Esophagus muscularis mucosa (tissue), 4 donors: Measurements from ENCODE around the gene APOBEC3A. TPM values are rescaled to one million over a fixed set of nuclear protein-coding genes. Genes with fewer than 3 reads are reported as not detected.
"Not testable (repeated sequence)": the region's sequence is repeated elsewhere in the genome, so short reads cannot be mapped to it uniquely, and the experiment has no call there.

Experiments used
- DNase-seq: peaks from one replicate; pipeline ENCODE4 v3.0.0-alpha.2; 2017; ENCODE audit errors: extremely low spot score
- H3K27ac ChIP-seq, 4 donors: fragments of 200-600 bp; sonication (generic); replicated peaks in 1 of 4; 1 replicate in 3 of 4; 2 replicates in 1 of 4; pipeline ENCODE4 v1.5.1; 2016 to 2019; ENCODE audit warnings: mild to moderate bottlenecking in 1 of 4
- H3K27me3 ChIP-seq, 4 donors: fragments of 200-600 bp; sonication (generic); one replicate each; pipeline versions ENCODE4 v1.5.1 to v1.6.0; 2016 to 2019
- H3K36me3 ChIP-seq, 4 donors: fragments of 200-600 bp; sonication (generic); one replicate each; pipeline ENCODE4 v1.5.1; 2016 to 2019
- H3K4me1 ChIP-seq, 4 donors: fragments of 200-600 bp; sonication (generic); one replicate each; pipeline ENCODE4 v1.5.1; 2016 to 2019
- H3K4me3 ChIP-seq, 4 donors: fragments of 200-600 bp; sonication (generic); 1 replicate in 2 of 4; 2 replicates in 2 of 4; pipeline ENCODE4 v1.5.1; 2016 to 2019; ENCODE audit warnings: mild to moderate bottlenecking in 4 of 4, moderate library complexity in 1 of 4
- H3K9me3 ChIP-seq, 4 donors: fragments of 200-600 bp; sonication (generic); 1 replicate in 3 of 4; 2 replicates in 1 of 4; pipeline ENCODE4 v1.5.1; 2016 to 2019
- EP300 ChIP-seq: sonication (generic); formaldehyde crosslinking; IDR thresholded peaks from one replicate; pipeline ENCODE4 v1.6.1; 2017; ENCODE audit warnings: antibody characterized with exemption
- POLR2A ChIP-seq: fragments of 450-650 bp; IDR thresholded peaks from one replicate; pipeline ENCODE4 v1.6.1; 2017; ENCODE audit warnings: antibody characterized with exemption, moderate library complexity, mild to moderate bottlenecking, low read depth
- POLR2AphosphoS5 ChIP-seq, 2 donors: sonication (generic); formaldehyde crosslinking; IDR thresholded peaks; one replicate each; pipeline ENCODE4 v1.6.1; 2017; ENCODE audit warnings: antibody characterized with exemption in 2 of 2
- WGBS: methylation state at CpG from one replicate; pipeline ENCODE4 v1.1.5; 2018; 5-methylcytosine and 5-hydroxymethylcytosine counted together
- intact Hi-C: fragments of 100-400 bp; cut with DNase I; formaldehyde crosslinking; loops from one replicate; pipeline ENCODE4 v1.15.1; 2023
- total RNA-seq, 4 donors: library from RNA; depleted of rRNA; stranded (reverse); fragments of >200 nt; gene quantifications; one replicate each; pipeline versions ENCODE4 v1.1.0 to v1.2.1, GENCODE V29; 2016
- TF ChIP-seq, protein P1 (sequence below), 3 experiments: fragments of 200-600 bp in 2 of 3; fragments of 450-650 bp in 1 of 3; sonication (generic) in 2 of 3; IDR thresholded peaks; one replicate each; pipeline ENCODE4 v1.5.1; 2017 to 2019; ENCODE audit warnings: antibody characterized with exemption in 3 of 3, mild to moderate bottlenecking in 2 of 3, moderate library complexity in 1 of 3

Gene APOBEC3A
- total RNA-seq, 4 donors from 2014 or later: 0.58 to 8.0 TPM; not detected in 2

DNA sequence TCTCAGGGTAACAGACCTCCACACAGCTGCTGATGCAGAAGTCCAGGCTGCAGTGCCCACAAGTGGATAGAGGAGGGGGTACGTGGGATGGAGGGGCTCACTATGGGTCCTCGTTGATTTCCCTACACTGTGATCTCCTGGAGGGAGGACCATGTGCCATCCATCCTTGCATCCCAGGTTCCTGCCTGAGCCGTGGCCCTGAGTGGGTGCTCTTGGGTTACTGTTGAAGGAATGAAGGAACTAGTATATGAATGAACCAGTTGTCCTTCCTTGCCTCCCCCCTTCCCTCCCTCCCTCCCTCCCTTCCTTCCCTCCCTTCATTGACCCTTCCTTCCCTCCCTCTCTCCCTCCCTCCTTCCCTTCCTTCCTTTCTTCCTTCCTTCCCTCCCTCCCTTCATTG is 40.1 kb downstream of the APOBEC3A start:
- Histone ChIP-seq H3K27ac (no peak overlapping the region), H3K4me3 (no peak overlapping the region), H3K9me3 (no peaks in the 10 kb centered on the region), H3K36me3 (no peaks in the 10 kb centered on the region), H3K27me3 (peaks cover 0 to 30% (median 0%) of the 10 kb centered on the region in 4 donors), H3K4me1 (no peaks in the 10 kb centered on the region)
- 98% methylated on average over 3 of the region's 3 CpGs for WGBS
- TF ChIP-seq POLR2AphosphoS5 (IDR thresholded peaks at IDR 0.05) (no peak), EP300 (no peak), POLR2A (no peak)
- TF ChIP-seq, protein P1, sequence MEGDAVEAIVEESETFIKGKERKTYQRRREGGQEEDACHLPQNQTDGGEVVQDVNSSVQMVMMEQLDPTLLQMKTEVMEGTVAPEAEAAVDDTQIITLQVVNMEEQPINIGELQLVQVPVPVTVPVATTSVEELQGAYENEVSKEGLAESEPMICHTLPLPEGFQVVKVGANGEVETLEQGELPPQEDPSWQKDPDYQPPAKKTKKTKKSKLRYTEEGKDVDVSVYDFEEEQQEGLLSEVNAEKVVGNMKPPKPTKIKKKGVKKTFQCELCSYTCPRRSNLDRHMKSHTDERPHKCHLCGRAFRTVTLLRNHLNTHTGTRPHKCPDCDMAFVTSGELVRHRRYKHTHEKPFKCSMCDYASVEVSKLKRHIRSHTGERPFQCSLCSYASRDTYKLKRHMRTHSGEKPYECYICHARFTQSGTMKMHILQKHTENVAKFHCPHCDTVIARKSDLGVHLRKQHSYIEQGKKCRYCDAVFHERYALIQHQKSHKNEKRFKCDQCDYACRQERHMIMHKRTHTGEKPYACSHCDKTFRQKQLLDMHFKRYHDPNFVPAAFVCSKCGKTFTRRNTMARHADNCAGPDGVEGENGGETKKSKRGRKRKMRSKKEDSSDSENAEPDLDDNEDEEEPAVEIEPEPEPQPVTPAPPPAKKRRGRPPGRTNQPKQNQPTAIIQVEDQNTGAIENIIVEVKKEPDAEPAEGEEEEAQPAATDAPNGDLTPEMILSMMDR (IDR thresholded peaks at IDR 0.05): no peak
- intact Hi-C loops: no loop called here
- no peak for DNase-seq

DNA sequence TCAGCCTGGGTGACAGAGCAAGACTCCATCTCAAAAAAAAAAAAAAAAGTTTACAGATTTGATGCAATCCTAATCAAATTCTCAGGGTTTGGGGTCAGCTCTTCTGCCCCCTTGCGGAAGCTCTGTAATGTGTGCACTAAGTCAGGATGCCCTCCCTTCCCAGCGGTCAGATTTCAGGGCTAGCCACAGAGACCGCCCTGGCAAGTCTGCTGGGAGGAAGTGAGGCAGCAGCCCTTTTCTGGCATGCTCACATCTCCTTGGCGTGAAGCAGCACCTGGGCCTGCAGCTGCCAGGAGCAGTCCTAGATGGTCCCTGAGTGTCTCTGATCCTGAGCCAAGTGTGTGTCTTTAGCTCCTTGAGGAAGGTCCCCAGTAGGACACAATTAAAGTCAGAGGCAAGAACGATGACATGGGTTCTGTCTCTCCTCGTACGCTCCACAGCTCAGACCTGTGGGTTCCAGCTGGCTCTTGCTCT is 45.8 kb downstream of the APOBEC3A start:
- WGBS: 17% methylated on average over 6 of the region's 7 CpGs
- Histone ChIP-seq H3K4me3 (no peak overlapping the region), H3K36me3 (no peaks in the 10 kb centered on the region), H3K27ac (peak overlapping the region in 1 of 4 donors; percentile 30), H3K9me3 (no peaks in the 10 kb centered on the region), H3K27me3 (no peaks in the 10 kb centered on the region), H3K4me1 (peaks cover 0 to 9% (median 8%) of the 10 kb centered on the region in 4 donors)
- TF ChIP-seq EP300: no peak
- TF ChIP-seq, protein P1 (IDR thresholded peaks at IDR 0.05): peak; percentile 75 to 86 (median 83)
- peak in 1 of 2 donors; percentile 63 for TF ChIP-seq POLR2AphosphoS5 (IDR thresholded peaks at IDR 0.05)
- intact Hi-C loops: loop anchor here (2.0 kb wide), 1 partner anchor 136 kb away; no protein-coding TSS in a partner anchor
- DNase-seq: peak; percentile 94

DNA sequence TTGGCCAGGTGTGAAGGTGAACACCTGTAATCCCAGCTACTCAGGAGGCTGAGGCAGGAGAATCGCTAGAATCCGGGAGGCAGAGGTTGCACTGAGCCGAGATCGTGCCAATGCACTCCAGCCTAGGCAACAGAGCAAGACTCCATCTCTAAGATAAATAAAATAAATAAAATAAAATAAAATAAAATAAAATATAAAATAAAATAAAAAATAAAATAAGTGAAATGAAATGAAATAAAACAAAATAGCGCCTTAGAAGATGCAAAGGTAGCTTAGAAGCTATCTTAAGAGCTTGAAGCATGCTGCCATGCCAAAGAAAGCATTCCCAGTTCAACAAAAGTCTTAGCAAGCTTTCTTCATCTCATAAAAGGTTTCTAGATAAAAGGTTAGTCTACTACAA is 49.8 kb downstream of the APOBEC3A start:
- Histone ChIP-seq H3K4me3 (no peak overlapping the region), H3K27me3 (no peaks in the 10 kb centered on the region), H3K36me3 (no peaks in the 10 kb centered on the region), H3K9me3 (no peaks in the 10 kb centered on the region), H3K4me1 (peaks cover 0 to 9% (median 8%) of the 10 kb centered on the region in 4 donors), H3K27ac (no peak overlapping the region)
- intact Hi-C loops: no loop called here
- TF ChIP-seq POLR2AphosphoS5 (IDR thresholded peaks at IDR 0.05) (no peak), POLR2A (no peak), EP300 (no peak)
- TF ChIP-seq, protein P1 (IDR thresholded peaks at IDR 0.05): no peak
- no peak for DNase-seq
- 94% methylated on average over 5 of the region's 5 CpGs for WGBS

DNA sequence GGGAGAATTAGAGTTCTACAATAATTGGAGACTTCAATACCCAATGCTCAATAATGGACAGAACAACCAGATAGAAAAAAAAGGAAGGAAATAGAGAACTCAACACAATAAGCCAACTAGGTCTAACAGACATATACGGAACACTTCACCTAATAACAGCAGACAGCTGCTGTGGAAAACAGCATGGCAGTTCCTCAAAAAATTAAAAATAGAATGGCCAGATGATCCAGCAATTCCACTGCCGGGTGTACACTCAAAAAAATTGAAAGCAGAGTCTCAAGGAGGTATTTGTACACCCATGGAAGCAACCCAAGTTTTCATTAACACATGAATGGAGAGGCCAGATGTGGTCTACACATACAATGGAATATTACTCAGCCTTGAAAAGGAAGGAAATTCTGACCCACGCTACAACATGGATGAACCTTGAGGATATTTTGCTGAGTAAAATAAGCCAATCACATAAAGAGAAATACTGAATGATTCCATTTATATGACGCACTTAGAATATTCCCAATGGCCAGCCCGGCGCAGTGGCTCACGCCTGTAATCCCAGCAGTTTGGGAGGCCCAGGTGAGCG is 51.0 kb downstream of the APOBEC3A start:
- intact Hi-C loops, H3K9me3 ChIP-seq, H3K4me1 ChIP-seq, H3K27ac ChIP-seq, H3K27me3 ChIP-seq, H3K4me3 ChIP-seq, DNase-seq, H3K36me3 ChIP-seq: not testable (repeated sequence)
- 74% methylated on average over 8 of the region's 8 CpGs for WGBS

DNA sequence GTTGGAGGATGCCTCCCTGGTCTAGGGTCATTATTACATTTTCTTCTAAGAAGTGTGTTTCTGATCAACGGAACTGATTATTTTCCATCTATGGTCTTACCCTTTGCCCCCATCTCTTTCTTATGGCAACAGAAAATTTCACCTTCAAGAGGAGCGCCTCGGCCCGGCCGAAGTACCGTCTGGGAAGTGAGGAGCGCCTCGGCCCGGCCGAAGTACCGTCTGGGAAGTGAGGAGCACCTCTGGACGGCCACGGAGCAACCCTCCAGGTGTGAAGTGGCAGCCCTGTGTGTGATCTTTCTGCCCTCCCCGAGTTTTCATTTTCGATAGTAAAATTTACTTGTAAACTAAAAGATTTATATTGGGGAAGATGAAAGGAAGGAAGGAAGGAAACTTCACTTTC is 53.5 kb downstream of the APOBEC3A start:
- intact Hi-C loops: loop anchor here (5.0 kb wide), 2 partner anchors 106 to 306 kb away; partner anchors contain the start of gene RPL3
- Histone ChIP-seq H3K9me3 (no peaks in the 10 kb centered on the region), H3K27me3 (no peaks in the 10 kb centered on the region), H3K4me1 (peaks cover 7 to 23% (median 21%) of the 10 kb centered on the region in 4 donors), H3K27ac (no peak overlapping the region), H3K4me3 (no peak overlapping the region), H3K36me3 (no peaks in the 10 kb centered on the region)
- TF ChIP-seq, protein P1 (IDR thresholded peaks at IDR 0.05): no peak
- no peak for TF ChIP-seq POLR2AphosphoS5 (IDR thresholded peaks at IDR 0.05)
- no peak for TF ChIP-seq EP300
- no peak for TF ChIP-seq POLR2A
- DNase-seq: no peak
- WGBS: 84% methylated on average over 15 of the region's 15 CpGs

Other genes with a start within 250 kb of the APOBEC3A start
- gene SUN2, start 201.6 kb upstream of the APOBEC3A start, total RNA-seq: 100 to 1,000 TPM; 417 to 598 (median 449) TPM
- 10 to 100 TPM in 3 of 4 donors, 1 to 10 TPM in 1; 9.3 to 15.2 (median 12.8) TPM for gene DNAL4, start 163.5 kb upstream of the APOBEC3A start, total RNA-seq
- gene NPTXR, start 113.6 kb upstream of the APOBEC3A start, total RNA-seq: 10 to 100 TPM in 1 of 4 donors, 1 to 10 TPM in 3; 8.2 to 15.0 (median 8.8) TPM
- 100 to 1,000 TPM in 3 of 4 donors, 10 to 100 TPM in 1; 73.7 to 172 (median 129) TPM for gene CBX6, start 85.4 kb upstream of the APOBEC3A start, total RNA-seq
- gene APOBEC3B, start 24.7 kb downstream of the APOBEC3A start, total RNA-seq: under 1 TPM in 1 of 4 donors, not detected in 3; 0.50 TPM
- gene APOBEC3C, start 56.6 kb downstream of the APOBEC3A start, total RNA-seq: 10 to 100 TPM in 2 of 4 donors, 1 to 10 TPM in 2; 7.1 to 11.3 (median 8.8) TPM
- gene APOBEC3D, start 63.5 kb downstream of the APOBEC3A start, total RNA-seq: 1 to 10 TPM in 2 of 4 donors, under 1 TPM in 2; 0.66 to 3.4 (median 1.1) TPM
- gene APOBEC3F, start 83.3 kb downstream of the APOBEC3A start, total RNA-seq: 1 to 10 TPM; 2.8 to 5.0 (median 3.9) TPM
- gene APOBEC3G, start 119.7 kb downstream of the APOBEC3A start, total RNA-seq: 1 to 10 TPM; 4.1 to 7.9 (median 5.5) TPM
- under 1 TPM in 1 of 4 donors, not detected in 3; 0.39 TPM for gene APOBEC3H, start 139.6 kb downstream of the APOBEC3A start, total RNA-seq
- 100 to 1,000 TPM; 129 to 251 (median 173) TPM for gene CBX7, start 195.1 kb downstream of the APOBEC3A start, total RNA-seq